SKM-1 (cell line): ENCODE results near the gene IER3.
"Not testable (repeated sequence)": the region's sequence is repeated elsewhere in the genome, so short reads cannot be mapped to it uniquely, and the experiment has no call there.

ENCODE experiments used
- DNase-seq: peaks from one replicate; lab custom pipeline; 2025; ENCODE audit not compliant: unreplicated experiment; lab: John Stamatoyannopoulos, UW

The IER3 gene

DNA sequence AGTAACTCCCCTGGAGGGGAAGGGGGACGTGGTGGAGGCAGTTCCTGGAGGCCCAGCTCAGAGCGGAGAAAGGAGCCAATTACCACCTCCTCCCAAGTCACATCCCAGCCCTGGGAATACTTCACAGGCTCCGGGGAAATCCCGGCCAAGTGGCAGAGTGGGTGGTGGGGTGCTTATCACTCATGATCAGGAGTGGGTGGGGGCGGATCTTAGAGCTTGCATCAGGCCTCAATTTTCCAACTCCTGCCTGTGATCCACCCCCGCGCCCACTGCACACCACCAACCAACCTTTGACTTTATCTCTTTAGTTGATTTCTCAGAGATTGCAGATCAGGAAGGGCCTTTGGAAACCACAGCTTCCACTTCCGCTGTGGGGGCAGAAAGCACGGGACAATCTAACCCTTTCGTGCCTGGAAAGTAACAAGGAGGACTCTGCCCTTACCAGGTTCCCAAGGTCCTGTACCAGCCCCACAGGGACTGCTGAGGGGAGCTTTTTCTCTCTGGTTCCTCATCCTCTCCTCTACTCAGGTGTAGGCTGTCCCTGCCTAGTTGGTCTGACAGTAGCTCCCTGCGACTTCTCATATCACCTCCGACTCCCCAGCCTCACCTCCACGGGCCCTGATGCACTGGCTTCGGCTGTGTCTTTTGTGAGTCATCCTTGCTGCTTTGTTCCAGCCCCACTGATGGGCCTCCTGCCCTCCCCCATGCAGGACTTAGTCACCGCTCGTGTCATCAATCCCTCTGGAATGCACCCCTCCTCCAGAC lies 24.9 kb upstream of the IER3 start:
- DNase-seq, result no peak

DNA sequence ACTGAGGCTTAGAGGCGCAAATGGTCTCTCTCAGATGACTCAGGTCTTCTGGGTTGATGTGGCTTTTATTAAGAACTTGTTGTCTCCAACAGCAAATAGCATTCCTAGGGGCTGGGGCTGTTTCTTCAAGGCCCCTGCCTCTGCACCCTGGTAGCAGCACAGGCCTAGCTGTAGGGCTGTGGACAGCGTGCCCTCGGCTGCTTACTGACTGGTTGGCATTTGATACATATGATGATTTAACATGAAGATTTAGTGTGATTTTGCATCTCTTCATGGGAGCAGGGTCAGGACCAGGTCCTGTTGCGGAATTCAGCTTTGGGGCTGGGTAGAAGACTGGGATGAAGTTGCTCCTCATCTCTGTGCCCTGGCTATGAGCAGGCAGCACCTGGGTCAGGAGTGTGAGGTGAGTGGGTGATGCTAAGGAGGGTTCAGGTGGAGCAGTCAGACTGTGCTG lies 24.3 kb upstream of the IER3 start:
- DNase-seq, result no peak

DNA sequence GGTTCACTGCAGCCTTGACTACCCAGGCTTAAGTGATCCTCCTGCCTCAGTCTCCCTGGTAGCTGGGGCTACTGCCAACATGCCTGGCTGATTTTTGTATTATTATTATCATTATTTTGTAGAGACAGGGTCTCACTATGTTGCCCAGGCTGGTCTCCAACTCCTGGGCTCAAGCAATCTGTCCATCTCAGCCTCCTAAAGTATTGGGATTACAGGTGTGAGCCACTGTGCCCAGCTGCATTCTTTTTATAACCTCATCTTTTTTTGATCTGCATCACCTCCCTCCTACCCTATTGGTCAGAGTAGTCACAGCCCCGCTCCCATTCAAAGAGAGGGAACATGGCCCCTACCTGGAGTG lies 23.6 kb upstream of the IER3 start:
- DNase-seq, result no peak

DNA sequence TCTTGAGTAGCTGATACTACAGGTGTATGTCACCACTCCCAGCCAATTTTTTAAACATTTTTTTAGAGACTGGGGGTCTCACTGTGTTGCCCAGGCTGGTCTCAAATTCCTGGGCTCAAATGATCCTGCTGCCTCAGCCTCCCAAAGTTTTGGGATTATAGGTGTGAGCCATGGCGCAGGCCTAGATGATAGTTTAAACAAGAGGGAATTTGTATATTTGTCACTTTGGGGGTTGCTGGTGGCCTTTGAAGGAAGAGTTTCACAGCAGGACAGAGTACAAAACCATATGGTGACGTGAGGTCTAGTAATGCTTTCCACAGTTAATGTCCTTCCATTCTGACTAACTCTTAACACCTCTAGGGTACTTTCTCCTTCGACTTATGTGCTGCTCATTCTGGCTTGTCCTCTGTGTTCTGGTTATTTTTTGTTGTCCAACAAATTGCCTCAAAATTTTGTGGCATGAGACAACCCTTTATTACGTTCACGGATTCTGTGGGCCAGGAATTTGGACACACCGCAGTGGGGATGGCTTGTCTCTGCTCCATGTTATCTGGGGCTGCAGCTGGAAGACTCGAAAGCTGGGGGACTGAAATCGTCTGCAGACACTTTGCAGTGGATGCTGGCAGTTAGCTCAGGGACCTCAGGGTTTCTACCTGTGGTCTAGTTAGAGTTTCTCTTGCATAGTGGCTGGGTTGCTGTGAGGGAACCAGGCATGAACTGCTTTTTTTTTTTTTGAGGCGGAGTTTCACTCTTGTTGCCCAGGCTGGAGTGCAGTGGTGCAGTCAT lies 23.0 kb upstream of the IER3 start:
- no peak for DNase-seq

DNA sequence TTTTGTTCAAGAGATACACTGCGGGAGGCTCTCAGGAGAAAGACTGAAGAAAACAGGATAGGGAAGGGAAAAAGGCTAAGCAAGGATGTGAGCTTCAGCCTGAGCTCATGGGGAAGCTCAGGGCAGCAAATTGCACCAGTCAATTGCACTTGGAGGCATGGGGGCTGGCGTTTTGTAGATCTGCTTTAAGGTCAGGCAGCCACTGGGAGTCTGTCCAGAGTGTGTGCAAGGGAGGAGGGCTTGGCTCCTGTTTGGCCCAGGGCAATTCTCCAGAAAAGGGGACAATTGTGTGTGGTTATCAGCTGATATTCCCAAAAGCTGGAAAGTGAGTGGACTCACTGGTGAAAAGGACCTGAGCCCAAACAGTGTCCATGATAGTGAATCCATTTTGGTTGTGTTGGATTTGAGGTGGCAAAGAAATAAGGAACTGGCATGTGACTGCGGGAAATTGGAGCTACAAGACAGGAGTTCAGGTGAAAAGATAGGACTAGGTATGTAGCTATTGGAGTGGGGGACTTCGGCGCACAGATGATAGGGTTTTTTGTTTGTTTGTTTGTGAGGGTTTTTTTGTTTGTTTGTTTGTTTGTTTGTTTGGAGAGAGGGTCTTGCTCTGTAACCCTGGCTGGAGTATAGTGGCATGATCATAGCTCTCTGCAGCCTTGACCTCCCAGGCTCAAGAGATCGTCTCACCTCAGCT lies 22.3 kb upstream of the IER3 start:
- DNase-seq, result no peak

DNA sequence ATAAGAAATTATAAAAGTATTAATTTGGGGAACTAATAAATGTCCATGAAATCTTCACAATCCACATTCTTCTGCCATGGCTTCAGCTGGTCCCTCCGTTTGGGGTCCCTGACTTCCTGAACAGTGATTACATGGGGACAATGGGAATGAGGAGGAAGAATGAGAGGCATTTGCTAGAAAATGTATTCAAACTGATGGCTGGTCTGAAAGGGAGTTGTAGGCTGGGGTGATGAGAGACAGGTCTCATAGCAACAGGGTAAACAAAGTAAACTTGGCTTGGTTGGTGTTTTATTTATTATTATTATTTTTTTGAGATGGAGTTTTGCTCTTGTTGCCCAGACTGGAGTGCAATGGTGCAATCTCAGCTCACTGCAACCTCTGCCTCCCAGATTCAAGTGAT lies 21.1 kb upstream of the IER3 start:
- DNase-seq, result not testable (repeated sequence)

DNA sequence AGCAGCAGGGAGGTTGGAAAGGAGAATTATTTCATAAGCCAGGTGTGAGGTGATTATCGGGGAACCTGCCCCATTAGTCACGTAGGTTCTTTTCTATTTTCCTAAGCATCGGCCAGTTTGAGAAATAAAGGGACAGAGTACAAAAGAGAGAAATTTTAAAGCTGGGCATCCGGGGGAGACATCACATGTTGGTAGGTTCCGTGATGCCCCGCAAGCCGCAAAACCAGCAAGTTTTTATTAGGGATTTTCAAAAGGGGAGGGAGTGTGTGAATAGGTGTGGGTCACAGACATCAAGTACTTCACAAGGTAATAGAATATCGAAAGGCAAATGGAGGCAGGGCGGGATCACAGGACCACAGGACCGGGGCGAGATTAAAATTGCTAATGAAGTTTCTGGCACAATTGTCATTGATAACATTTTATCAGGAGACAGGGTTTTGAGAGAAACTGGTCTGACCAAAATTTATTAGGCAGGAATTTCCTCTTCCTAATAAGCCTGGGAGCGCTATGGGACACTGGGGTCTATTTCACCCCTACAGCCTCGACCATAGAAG lies 20.2 kb upstream of the IER3 start:
- not testable (repeated sequence) for DNase-seq

DNA sequence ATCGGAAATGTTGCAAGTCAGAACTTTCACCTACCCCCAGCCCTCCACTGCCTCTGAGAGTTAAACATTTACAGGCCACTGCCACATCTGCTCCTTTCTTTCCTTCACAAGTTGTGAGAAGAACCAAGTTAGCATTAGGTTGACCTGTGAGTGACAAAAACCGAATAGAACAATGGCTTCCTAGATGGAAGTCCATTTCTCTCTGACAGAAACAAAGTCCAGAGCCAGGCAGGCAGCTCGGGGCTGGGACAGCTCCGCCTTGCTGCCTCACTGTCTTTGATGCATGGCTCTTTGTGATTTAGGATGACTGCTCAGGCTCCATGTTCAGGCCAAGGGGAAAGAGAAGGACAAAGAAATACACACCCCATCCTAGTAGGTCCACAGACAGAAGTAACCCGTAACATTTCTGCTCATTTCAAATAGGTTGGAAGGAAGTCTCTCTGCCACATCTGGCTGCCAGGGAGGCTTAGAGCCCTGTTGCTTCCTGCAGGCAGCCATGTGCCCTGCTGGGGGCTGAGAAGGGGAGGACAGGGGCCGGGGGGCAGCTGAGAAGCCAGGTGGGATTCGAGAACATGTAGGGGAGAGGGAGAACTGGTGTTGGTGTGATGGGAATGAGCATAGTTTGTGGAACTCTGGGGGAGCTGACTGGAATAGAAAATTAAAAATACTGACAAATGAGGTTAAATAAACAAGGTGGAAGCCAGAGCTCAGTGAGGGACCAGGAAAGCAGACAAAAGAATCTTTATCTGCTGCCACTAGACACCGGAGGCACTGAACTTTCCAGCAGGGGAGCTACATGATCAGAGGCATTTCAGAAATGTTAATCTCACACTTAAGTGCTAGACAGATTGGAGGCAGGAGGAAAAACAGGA lies 19.5 kb upstream of the IER3 start:
- DNase-seq, result no peak

DNA sequence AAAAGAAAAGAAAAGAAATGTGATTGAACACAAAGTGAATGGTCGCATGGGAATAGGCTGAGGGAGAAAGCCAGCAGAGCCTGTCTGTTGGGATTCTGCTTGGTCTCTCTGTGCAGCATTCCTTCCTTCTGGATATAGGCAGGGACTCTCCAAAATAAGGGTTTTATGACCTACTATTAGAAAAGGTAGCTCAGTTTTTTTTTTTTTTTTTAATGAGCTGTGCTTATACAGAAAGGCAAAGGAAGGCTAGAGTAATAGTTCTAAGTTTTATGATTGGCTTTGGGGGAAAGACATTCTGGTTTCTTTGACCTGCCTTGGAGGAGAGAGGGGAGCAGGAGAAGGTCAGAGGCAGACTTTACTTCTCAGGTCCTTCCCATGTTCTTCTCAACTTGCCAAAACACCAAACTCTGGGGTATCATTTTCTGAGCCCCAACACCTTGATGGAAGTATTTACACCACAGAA lies 18.8 kb upstream of the IER3 start:
- no peak for DNase-seq

DNA sequence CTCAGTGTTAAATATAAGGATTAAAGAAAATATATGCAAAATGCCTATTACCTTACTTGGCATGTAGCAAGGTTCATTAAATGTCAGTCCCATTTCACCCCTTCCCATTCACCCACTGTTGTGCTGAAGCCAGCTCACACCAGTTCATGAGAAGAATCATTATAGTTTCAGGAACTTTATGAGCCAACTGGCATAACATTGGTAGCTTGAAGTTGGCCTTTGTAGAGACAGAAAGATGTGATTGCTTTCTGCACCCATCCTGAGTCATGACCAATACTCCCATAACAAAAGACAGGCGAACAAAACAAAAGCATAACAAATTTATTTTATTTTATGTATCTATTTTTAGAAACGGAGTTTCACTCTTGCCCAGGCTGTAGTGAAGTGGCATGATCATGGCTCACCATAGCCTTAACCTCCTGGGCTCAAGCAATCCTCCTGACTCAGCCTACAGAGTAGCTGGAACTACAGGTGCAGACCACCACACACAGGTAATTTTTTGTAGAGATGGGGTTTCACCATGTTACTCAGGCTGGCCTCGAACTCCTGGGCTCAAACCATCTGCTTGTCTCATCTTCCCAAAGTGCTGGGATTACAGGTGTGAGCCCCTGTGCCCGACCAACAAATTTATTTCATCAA lies 17.6 kb upstream of the IER3 start:
- DNase-seq, result no peak

DNA sequence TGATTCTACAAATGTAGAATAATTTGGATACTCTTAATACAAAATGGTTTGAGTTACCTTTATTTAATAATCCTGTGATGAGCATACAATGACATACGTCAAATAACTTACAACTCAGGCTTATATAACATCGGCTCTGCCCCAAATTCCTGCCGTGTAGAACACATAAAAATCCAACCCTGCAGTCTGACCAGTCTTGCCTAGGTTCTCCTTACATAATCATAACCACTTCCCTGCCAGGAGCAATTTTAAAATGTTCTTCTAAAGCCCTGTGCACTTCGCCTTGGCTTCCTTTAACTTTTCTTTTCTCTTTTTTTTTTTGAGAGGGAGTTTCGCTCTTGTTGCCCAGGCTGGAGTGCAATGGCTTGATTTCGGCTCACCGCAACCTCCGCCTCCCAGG lies 16.2 kb upstream of the IER3 start:
- no peak for DNase-seq

DNA sequence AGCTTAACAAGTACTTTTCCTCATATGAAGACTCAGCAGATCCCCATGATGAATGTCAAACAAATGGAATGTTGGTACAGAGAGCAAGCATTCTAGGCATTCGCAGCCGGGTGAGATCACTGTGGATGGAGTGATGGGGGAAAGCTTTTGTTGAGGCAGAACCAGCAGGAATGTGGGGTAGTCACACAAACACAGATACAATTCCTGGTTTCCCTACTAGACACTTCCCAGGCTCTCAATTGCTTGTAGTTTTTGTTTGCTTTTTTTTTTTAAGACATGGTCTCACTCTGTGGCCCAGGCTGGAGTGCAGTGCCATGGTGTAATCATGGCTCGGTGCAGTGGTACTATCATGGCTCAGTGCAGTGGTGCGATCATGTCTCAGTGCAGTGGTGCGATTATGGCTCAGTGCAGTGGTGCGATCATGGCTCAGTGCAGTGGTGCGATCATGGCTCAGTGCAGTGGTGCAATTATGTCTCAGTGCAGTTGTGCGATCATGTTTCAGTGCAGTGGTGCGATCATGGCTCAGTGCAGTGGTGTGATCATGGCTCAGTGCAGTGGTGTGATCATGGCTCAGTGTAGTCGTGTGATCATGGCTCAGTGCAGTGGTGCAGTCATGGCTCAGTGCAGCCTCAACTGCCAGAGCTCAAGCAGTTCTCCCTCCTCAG lies 15.4 kb upstream of the IER3 start:
- DNase-seq, result no peak

DNA sequence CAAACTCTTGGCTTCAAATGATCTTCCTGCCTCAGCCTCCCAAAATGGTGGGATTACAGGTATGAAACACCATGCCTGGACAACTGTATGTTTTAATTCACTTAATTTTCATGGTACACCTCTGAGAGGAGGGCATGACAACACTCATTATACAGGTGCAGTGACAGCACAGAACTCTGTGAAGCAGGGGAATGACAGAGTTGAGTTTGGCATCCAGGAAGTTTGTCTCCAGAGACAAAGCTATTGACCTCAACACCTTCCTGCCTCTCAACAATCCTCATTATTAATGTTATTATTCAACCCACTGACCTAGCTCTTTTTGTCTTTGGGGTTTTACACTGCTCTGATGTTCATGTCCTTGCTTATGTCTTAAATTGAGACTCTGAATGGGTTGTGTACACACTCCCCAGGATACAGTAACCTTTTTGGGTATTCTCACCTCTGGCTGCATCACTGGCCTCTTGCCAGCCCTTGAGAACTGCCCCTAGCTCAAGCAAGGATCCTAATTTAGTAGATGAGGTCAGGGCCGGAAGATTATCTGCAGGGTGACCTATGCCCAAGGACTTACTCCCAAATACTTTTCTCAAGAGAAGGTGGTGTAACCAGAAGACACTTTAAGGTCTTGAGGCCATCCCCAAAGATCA lies 13.0 kb upstream of the IER3 start:
- DNase-seq, result no peak

DNA sequence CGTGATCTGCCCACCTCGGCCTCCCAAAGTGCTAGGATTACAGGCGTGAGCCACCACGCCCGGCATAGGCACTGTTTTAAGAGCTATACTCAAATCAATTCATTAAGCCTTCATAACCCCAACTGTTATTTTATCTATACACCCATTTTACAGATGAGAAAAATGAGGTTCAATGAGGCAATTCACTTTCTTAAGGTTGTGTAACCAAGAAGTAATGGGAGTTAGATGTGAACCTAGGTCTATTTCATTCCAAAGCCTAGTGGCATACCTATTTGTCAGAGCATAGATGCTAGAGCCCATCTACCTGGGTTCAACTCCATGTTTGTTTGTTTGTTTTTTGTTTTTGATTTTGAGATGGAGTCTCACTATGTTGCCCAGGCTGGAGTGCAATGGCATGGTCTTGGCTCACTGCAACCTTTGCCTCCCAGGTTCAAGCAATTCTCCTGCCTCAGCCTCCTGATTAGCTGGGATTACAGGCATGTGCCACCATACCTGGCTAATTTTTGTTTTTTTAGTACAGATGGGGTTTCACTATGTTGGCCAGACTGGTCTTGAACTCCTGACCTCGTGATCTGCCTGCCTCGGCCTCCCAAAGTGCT lies 12.2 kb upstream of the IER3 start:
- DNase-seq, result not testable (repeated sequence)

DNA sequence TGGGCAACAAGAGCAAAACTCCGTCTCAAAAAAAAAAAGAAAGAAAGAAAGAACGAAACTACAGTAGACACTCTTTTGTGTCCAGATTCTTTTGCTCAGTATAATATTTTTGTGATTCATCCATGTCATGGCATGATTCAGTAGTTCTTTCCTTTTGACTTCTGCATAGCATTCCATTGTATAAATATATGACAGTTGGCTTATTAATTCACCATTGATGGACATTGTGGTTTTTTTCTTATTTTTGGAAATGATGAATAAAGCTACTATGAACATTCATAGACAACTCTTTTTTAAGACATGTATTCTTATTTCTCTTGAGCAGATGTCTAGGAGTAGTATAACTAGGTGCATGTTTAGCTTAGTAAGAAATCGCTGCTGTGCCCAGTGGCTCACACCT lies 10.3 kb upstream of the IER3 start:
- DNase-seq, result no peak

DNA sequence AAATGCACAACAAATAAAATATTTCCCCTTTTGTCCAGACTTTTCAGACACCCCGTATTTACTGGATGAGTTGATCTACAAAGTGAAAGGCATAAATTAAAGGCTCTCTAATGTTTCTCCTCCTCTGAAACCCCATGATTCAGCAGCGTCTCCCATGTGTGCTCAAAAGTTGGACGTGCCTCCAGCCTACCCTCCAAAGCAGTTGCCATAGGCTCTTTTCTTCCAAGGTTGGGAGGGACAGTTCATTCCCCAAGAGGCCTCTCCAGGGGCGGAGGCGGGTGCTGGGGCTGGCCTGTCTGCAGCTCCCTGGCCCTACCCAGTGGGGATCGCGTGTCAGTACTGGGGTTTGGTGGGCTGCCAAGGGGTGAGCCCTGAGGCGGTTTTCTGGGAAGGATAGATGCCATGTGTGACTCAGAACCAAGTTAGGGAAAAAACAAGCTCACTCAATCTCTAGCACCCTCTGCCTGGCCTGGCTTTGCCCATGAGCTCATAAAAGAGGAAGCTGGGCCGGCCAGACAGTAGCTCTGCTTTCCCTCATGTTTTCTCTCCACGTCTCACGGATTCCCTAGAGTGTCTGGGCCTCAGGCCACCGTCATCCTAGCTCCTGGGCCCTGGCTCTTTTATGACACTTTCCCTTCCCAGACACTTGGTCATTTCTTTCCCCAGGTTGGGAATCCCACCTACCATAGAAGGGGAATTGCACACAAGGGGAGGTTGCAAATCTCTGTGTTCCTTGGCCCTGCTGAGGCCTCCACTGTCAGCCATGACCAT lies 8.0 kb upstream of the IER3 start:
- no peak for DNase-seq

DNA sequence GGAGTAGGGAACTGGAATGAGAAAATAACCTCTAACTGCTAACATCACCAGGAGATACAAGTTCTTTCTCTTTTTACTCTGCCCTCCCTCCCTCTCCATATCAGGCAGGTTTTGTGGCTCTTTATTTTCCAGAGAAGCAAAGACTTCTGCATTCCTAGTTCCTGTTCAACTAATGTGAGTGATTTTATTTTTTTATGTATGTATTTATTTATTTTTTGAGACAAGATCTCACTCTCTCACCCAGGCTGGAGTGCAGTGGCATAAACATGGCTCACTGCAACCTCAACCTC lies 6.0 kb upstream of the IER3 start:
- DNase-seq, result no peak
